ENCODE measurements around the gene CYBA. TPM values are rescaled to one million over a fixed set of nuclear protein-coding genes. Genes with fewer than 3 reads are reported as not detected.
A peak's percentile ranks its signal among the peaks of the same experiment; 100 is the strongest.
"Not testable (repeated sequence)": the region's sequence is repeated elsewhere in the genome, so short reads cannot be mapped to it uniquely, and the experiment has no call there.

The CYBA gene
- total RNA-seq, 1 donor from 2014 or later, result 53.7 TPM

- intact Hi-C loops (cut with DNase I), result no loop called here
- DNase-seq, result no peak
- no peak for ATAC-seq (ENCODE audit: poor library complexity)
Observed at GRCh38 chr16:88687676-88688012, 36.8 kb upstream of the CYBA start.

DNA sequence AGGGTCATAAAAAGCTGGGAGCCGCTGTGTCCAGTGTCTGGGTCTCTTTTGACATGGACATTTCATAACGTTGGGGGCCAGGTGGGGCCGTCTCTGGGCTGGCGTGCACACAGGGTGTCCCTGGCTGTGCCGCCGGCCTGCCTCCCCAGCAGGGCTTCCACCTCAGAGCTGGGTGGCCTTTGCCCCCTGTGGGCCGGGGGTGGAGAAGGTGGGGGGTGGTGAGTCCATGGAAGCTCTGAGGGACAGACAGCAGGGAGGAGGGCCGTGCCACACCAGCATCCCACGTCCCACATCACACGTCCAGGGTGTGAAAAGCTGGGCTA is 36.4 kb upstream of the CYBA start:
- intact Hi-C loops (cut with DNase I), result no loop called here
- ATAC-seq (ENCODE audit: poor library complexity) (no peak), DNase-seq (no peak)

GRCh38 chr16:88686439-88687253 is 35.8 kb upstream of the CYBA start, which contains the start of gene SNAI3:
Gene SNAI3 (minus strand): TSS chr16:88686507. CDS start chr16:88686406, 101 bp downstream.
- ATAC-seq (ENCODE audit: poor library complexity) (peak; percentile 94), DNase-seq (peak; percentile 91)
- intact Hi-C loops (cut with DNase I), result no loop called here

- ATAC-seq (ENCODE audit: poor library complexity) (peak; percentile 47), DNase-seq (no peak)
- intact Hi-C loops (cut with DNase I), result no loop called here
Observed at GRCh38 chr16:88686062-88686438, 35.2 kb upstream of the CYBA start.

GRCh38 chr16:88685156-88686061 is 34.6 kb upstream of the CYBA start:
- ATAC-seq (ENCODE audit: poor library complexity), result peak; percentile 10
- DNase-seq, result no peak
- intact Hi-C loops (cut with DNase I), result no loop called here

DNA sequence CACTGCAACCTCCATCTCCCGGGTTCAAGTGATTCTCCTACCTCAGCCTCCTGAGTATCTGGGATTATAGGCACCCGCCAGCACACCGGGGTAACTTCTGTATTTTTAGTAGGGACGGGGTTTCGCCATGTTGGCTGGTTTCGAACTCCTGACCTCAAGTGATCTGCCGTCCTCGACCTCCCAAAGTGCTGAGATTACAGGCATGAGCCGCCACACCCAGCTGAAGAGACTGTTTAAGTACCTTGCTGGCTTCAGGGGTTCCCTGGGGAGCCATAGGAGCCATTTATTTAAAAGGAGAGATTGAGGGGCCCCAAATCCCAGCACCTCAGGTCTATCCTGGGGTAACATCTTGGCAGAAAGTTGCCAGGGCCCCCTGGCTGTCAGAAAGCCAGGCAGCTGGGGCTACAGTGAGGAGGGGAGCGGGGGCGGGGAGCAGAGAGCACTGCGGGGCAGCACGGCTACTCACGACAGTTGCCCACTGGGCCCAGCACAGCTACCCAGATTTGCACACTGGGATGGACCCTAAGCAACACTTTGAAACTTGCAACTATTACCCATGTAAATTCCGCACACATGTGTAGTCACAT is 33.8 kb upstream of the CYBA start:
- DNase-seq (no peak), ATAC-seq (ENCODE audit: poor library complexity) (no peak)
- intact Hi-C loops (cut with DNase I), result no loop called here

GRCh38 chr16:88681709-88682451 is 31.0 kb upstream of the CYBA start:
- intact Hi-C loops (cut with DNase I), result no loop called here
- no peak for ATAC-seq (ENCODE audit: poor library complexity)
- DNase-seq, result peak; percentile 75

DNA sequence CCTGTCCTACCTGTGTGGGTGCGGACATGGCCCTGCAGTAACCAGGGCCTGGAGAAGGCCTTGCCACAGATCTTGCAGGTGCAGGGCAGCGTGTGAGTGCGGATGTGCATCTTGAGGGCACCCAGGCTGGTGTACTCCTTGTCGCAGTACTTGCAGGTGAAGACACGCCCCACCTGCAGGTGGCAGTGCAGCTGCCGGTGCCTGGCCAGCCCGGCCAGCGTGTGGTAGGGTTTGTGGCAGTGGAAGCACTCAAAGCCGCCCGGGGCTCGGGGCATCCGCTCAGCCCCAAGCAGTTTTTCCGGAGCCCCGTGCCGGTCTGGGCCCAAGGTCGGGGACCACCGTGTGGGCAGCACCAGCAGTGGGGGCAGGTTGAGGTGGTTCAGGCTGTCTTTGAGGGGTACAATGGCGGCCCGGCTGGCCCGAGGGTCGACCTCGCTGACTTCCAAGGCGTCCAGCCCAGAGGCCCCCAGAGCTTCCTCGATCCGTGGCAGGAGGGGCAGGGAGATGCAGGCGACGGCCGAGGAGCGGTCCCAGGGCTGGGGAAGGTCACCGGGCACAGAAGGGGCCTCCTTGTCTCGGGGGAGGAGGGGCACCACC is 30.3 kb upstream of the CYBA start:
- ATAC-seq (ENCODE audit: poor library complexity) (no peak), DNase-seq (no peak)
- intact Hi-C loops (cut with DNase I), result no loop called here

- no peak for DNase-seq
- no peak for ATAC-seq (ENCODE audit: poor library complexity)
- intact Hi-C loops (cut with DNase I), result no loop called here
Observed at GRCh38 chr16:88680554-88681083, 29.8 kb upstream of the CYBA start.

DNA sequence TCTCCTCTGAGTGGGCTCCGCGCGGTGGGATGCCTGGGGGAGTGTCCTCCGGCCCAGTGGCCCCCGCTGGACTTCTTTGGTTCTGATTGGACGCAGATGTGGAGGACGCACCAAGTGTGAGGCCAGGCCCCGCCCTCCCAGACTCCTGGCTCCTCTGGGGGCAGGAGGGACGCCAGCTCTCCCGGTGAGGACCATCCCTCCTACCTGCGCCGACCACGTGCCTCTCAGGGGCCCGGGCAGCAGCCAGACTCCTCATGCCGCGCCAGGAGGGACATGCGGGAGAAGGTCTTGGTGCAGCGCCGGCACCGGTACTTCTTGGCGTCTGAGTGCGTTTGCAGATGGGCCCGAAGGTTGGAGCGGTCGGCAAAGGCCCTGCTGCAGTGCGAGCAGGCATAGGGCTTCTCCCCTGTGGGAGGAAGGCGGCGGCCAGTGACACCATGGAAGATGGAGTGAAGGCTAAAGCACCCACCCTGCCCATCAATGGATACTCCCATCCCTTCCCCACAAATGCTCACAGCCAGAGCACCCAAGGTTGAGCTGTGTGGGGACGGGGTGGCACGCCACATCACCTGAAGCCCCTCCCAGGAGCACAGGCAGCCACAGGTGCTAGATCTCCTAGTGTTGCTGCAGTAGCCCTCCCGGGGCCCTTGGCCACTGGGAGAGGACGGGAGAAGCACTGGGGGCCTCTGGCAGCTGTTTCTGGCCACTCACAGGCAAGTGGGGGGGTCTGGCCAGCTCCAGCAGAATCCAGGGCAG is 27.5 kb upstream of the CYBA start:
- DNase-seq, result no peak
- ATAC-seq (ENCODE audit: poor library complexity), result no peak
- intact Hi-C loops (cut with DNase I), result no loop called here

DNA sequence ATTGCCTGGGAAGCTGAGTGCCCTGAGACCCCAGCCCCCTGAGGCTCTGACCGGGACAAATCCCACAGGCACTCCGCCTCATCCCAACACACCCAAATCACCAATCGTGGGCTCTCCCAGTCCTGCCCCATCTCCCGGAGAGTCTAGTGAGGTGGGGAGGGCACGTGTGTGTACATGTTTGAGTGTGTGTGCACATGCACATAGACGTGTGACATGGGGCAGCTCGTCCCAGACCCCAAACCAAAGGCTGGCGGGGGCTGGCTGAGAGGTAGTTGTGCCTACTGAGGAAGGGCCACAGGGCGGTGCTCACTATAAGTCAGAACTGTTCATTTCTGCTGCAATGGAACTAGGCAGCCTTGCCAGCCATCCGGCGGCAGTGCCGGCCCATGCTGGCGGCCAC is 26.9 kb upstream of the CYBA start:
- intact Hi-C loops (cut with DNase I), result no loop called here
- DNase-seq, result no peak
- no peak for ATAC-seq (ENCODE audit: poor library complexity)

GRCh38 chr16:88676502-88677242 is 25.8 kb upstream of the CYBA start:
- intact Hi-C loops (cut with DNase I), result no loop called here
- no peak for DNase-seq
- ATAC-seq (ENCODE audit: poor library complexity), result no peak

DNA sequence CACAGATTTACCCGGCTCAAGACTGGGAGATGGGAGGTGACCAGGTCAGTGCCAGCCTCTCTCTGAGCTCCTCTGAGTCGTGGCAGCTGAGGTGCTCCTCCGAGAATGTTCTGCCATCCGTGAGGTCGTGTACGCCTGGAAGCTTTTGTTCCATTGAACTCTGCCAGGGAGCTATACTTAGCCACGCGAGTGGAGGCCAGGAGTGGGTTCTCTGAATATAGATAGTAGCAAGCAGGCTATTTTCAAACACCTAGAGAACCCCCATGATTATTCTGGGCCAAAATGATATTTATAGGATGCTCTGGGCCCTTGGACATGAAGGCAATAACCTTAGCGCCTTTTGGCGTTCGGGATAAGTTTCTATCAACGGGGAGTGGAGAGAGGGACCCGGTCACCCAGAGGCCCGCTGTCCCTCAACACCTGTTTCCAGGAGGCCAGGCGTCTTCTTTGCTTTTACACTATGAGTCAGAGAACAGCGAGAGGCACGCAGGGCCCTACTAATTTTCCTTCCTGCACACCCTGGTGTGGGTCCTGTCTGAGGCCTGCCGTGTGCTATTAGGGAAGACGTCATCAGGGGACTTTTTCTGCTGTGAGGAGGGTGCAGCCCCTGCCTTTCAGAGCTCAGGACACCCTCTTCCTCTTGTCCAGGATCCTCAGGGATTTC is 23.0 kb upstream of the CYBA start:
- DNase-seq (peak; percentile 73), ATAC-seq (ENCODE audit: poor library complexity) (peak; percentile 87)
- intact Hi-C loops (cut with DNase I), result no loop called here

GRCh38 chr16:88672776-88673175 is 21.9 kb upstream of the CYBA start:
- ATAC-seq (ENCODE audit: poor library complexity) (peak; percentile 45), DNase-seq (no peak)
- intact Hi-C loops (cut with DNase I), result no loop called here

DNA sequence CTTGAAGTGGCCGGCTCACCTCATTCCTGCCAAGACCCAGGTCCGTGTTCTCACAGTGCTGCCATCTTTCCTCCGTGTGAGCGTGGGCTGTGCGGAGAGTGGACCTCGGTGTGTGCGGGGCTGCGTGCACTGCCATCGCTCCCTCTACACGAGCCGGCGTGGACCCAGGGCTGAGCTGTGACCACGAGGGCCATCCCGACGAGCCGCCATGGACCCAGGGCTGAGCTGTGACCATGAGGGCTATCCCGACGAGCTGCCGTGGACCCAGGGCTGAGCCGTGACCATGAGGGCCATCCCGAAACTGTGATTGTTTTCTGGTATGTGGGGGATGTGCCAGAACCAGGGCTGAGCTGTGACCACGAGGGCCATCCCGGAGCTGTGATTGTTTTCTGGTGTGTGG is 21.0 kb upstream of the CYBA start:
- ATAC-seq (ENCODE audit: poor library complexity) (peak; percentile 23), DNase-seq (no peak)
- intact Hi-C loops (cut with DNase I), result no loop called here

DNA sequence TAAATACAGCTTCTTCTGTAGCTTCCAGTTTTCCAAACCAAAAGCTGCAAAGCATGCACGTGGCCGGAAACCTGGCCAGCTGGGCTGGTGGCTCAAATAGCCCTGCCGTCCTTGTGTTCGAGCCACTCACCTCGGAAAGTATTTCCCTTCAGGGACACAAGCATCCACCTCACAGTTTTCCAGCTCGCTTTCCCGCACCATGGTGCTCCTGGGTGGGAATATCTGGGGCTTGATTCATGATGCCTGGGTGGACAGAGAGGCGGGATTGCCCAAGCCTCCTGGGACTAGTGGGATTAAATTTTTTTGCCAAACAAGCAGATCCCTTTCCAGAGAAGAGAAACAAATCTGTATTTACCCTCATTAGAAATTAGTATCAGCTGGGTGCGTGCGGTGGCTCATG is 19.1 kb upstream of the CYBA start:
- ATAC-seq (ENCODE audit: poor library complexity), result no peak
- intact Hi-C loops (cut with DNase I), result no loop called here
- no peak for DNase-seq

- ATAC-seq (ENCODE audit: poor library complexity); intact Hi-C loops (cut with DNase I); DNase-seq: not testable (repeated sequence)
Observed at GRCh38 chr16:88669493-88669892, 18.6 kb upstream of the CYBA start.

Measured in Right ventricle myocardium superior (tissue), 1 donor.